Measurements from ENCODE around the gene KIAA1217.

KIAA1217 gene

GRCh38 chr10:24262929-24263590, 54.1 kb downstream of the KIAA1217 start:
- peaks cover 19% of the 10 kb centered on the region; the same call in 1 of the 2 replicates for H3K4me1 ChIP-seq (ENCODE audit: insufficient read depth, low read length)
- H3K27me3 ChIP-seq (ENCODE audit: insufficient read depth, low read length), result no peaks in the 10 kb centered on the region
- no peak overlapping the region for H3K4me3 ChIP-seq (ENCODE audit: low read length)
- peaks cover 4% of the 10 kb centered on the region for H3K36me3 ChIP-seq (ENCODE audit: insufficient read depth, low read length)
- H3K9me3 ChIP-seq (ENCODE audit: insufficient read depth, low read depth, low read length), result no peaks in the 10 kb centered on the region
- no peak overlapping the region for H3K9ac ChIP-seq (ENCODE audit: low read depth, low read length)
- WGBS, result 79% methylated on average over 7 of the region's 7 CpGs
- no peak overlapping the region for H3K27ac ChIP-seq (ENCODE audit: low read depth, low read length)

- 100% methylated on average over 1 of the region's 1 CpG for WGBS
- H3K4me1 ChIP-seq (ENCODE audit: insufficient read depth, low read length), result peaks cover 2% of the 10 kb centered on the region; the same call in 1 of the 2 replicates
- no peak overlapping the region for H3K27ac ChIP-seq (ENCODE audit: low read depth, low read length)
- no peak overlapping the region for H3K9ac ChIP-seq (ENCODE audit: low read depth, low read length)
- H3K27me3 ChIP-seq (ENCODE audit: insufficient read depth, low read length), result no peaks in the 10 kb centered on the region
- H3K9me3 ChIP-seq (ENCODE audit: insufficient read depth, low read depth, low read length), result no peaks in the 10 kb centered on the region
- peaks cover 5% of the 10 kb centered on the region for H3K36me3 ChIP-seq (ENCODE audit: insufficient read depth, low read length)
- no peak overlapping the region for H3K4me3 ChIP-seq (ENCODE audit: low read length)
Observed at GRCh38 chr10:24269476-24269875, 60.5 kb downstream of the KIAA1217 start.

GRCh38 chr10:24272374-24272773, 63.4 kb downstream of the KIAA1217 start:
- no peak overlapping the region for H3K4me3 ChIP-seq (ENCODE audit: low read length)
- H3K9ac ChIP-seq (ENCODE audit: low read depth, low read length), result no peak overlapping the region
- H3K27me3 ChIP-seq (ENCODE audit: insufficient read depth, low read length), result no peaks in the 10 kb centered on the region
- no peaks in the 10 kb centered on the region for H3K9me3 ChIP-seq (ENCODE audit: insufficient read depth, low read depth, low read length)
- no peak overlapping the region for H3K27ac ChIP-seq (ENCODE audit: low read depth, low read length)
- WGBS, result 93% methylated on average over 7 of the region's 7 CpGs
- H3K36me3 ChIP-seq (ENCODE audit: insufficient read depth, low read length), result peaks cover 5% of the 10 kb centered on the region
- H3K4me1 ChIP-seq (ENCODE audit: insufficient read depth, low read length), result no peaks in the 10 kb centered on the region

GRCh38 chr10:24277277-24277676, 68.3 kb downstream of the KIAA1217 start:
- Histone ChIP-seq H3K27ac (ENCODE audit: low read depth, low read length) (no peak overlapping the region), H3K4me1 (ENCODE audit: insufficient read depth, low read length) (no peaks in the 10 kb centered on the region), H3K27me3 (ENCODE audit: insufficient read depth, low read length) (no peaks in the 10 kb centered on the region), H3K4me3 (ENCODE audit: low read length) (no peak overlapping the region), H3K9ac (ENCODE audit: low read depth, low read length) (no peak overlapping the region), H3K36me3 (ENCODE audit: insufficient read depth, low read length) (peaks cover 2% of the 10 kb centered on the region; the same call in 1 of the 2 replicates), H3K9me3 (ENCODE audit: insufficient read depth, low read depth, low read length) (peaks cover 7% of the 10 kb centered on the region; the same call in 1 of the 2 replicates)
- 90% methylated on average over 2 of the region's 3 CpGs for WGBS

- Histone ChIP-seq H3K9ac (ENCODE audit: low read depth, low read length) (no peak overlapping the region), H3K36me3 (ENCODE audit: insufficient read depth, low read length) (peaks cover 2% of the 10 kb centered on the region; the same call in 1 of the 2 replicates)
- WGBS, result 95% methylated on average over 9 of the region's 9 CpGs
Observed at GRCh38 chr10:24277771-24278170, 68.8 kb downstream of the KIAA1217 start.

GRCh38 chr10:24278176-24278889, 69.4 kb downstream of the KIAA1217 start:
- Histone ChIP-seq H3K4me3 (ENCODE audit: low read length) (no peak overlapping the region), H3K27ac (ENCODE audit: low read depth, low read length) (no peak overlapping the region), H3K27me3 (ENCODE audit: insufficient read depth, low read length) (no peaks in the 10 kb centered on the region), H3K4me1 (ENCODE audit: insufficient read depth, low read length) (no peaks in the 10 kb centered on the region), H3K9ac (ENCODE audit: low read depth, low read length) (no peak overlapping the region), H3K36me3 (ENCODE audit: insufficient read depth, low read length) (peaks cover 2% of the 10 kb centered on the region; the same call in 1 of the 2 replicates), H3K9me3 (ENCODE audit: insufficient read depth, low read depth, low read length) (peaks cover 7% of the 10 kb centered on the region; the same call in 1 of the 2 replicates)
- 95% methylated on average over 5 of the region's 5 CpGs for WGBS

More at GRCh38 chr10:24277771-24278170, 68.8 kb downstream of the KIAA1217 start:
- Histone ChIP-seq H3K9me3 (ENCODE audit: insufficient read depth, low read depth, low read length) (peaks cover 7% of the 10 kb centered on the region; the same call in 1 of the 2 replicates), H3K4me1 (ENCODE audit: insufficient read depth, low read length) (no peaks in the 10 kb centered on the region), H3K4me3 (ENCODE audit: low read length) (no peak overlapping the region), H3K27ac (ENCODE audit: low read depth, low read length) (no peak overlapping the region), H3K27me3 (ENCODE audit: insufficient read depth, low read length) (no peaks in the 10 kb centered on the region)

GRCh38 chr10:24279166-24279565, 70.2 kb downstream of the KIAA1217 start:
- Histone ChIP-seq H3K27me3 (ENCODE audit: insufficient read depth, low read length) (no peaks in the 10 kb centered on the region), H3K4me1 (ENCODE audit: insufficient read depth, low read length) (no peaks in the 10 kb centered on the region), H3K9me3 (ENCODE audit: insufficient read depth, low read depth, low read length) (peaks cover 7% of the 10 kb centered on the region; the same call in 1 of the 2 replicates), H3K27ac (ENCODE audit: low read depth, low read length) (no peak overlapping the region), H3K9ac (ENCODE audit: low read depth, low read length) (no peak overlapping the region), H3K36me3 (ENCODE audit: insufficient read depth, low read length) (peaks cover 2% of the 10 kb centered on the region; the same call in 1 of the 2 replicates), H3K4me3 (ENCODE audit: low read length) (no peak overlapping the region)

- H3K36me3 ChIP-seq (ENCODE audit: insufficient read depth, low read length), result peaks cover 14% of the 10 kb centered on the region
- 100% methylated on average over 2 of the region's 4 CpGs for WGBS
Observed at GRCh38 chr10:24287559-24288195, 78.7 kb downstream of the KIAA1217 start.

GRCh38 chr10:24288581-24288980, 79.6 kb downstream of the KIAA1217 start:
- WGBS, result 93% methylated on average over 1 of the region's 1 CpG

More at GRCh38 chr10:24287559-24288195, 78.7 kb downstream of the KIAA1217 start:
- no peak overlapping the region for H3K4me3 ChIP-seq (ENCODE audit: low read length)
- H3K27ac ChIP-seq (ENCODE audit: low read depth, low read length), result no peak overlapping the region
- H3K9me3 ChIP-seq (ENCODE audit: insufficient read depth, low read depth, low read length), result peaks cover 6% of the 10 kb centered on the region
- no peak overlapping the region for H3K9ac ChIP-seq (ENCODE audit: low read depth, low read length)
- H3K27me3 ChIP-seq (ENCODE audit: insufficient read depth, low read length), result no peaks in the 10 kb centered on the region
- peaks cover 9% of the 10 kb centered on the region for H3K4me1 ChIP-seq (ENCODE audit: insufficient read depth, low read length)

GRCh38 chr10:24289235-24289634, 80.3 kb downstream of the KIAA1217 start:
- Histone ChIP-seq H3K27ac (ENCODE audit: low read depth, low read length) (no peak overlapping the region), H3K4me1 (ENCODE audit: insufficient read depth, low read length) (peaks cover 12% of the 10 kb centered on the region), H3K9ac (ENCODE audit: low read depth, low read length) (no peak overlapping the region), H3K4me3 (ENCODE audit: low read length) (no peak overlapping the region), H3K27me3 (ENCODE audit: insufficient read depth, low read length) (no peaks in the 10 kb centered on the region), H3K36me3 (ENCODE audit: insufficient read depth, low read length) (peaks cover 17% of the 10 kb centered on the region), H3K9me3 (ENCODE audit: insufficient read depth, low read depth, low read length) (peaks cover 6% of the 10 kb centered on the region)
- 94% methylated on average over 3 of the region's 3 CpGs for WGBS

More at GRCh38 chr10:24288581-24288980, 79.6 kb downstream of the KIAA1217 start:
- Histone ChIP-seq H3K4me1 (ENCODE audit: insufficient read depth, low read length) (peaks cover 11% of the 10 kb centered on the region), H3K27me3 (ENCODE audit: insufficient read depth, low read length) (no peaks in the 10 kb centered on the region), H3K4me3 (ENCODE audit: low read length) (no peak overlapping the region), H3K27ac (ENCODE audit: low read depth, low read length) (no peak overlapping the region), H3K9ac (ENCODE audit: low read depth, low read length) (no peak overlapping the region), H3K36me3 (ENCODE audit: insufficient read depth, low read length) (peaks cover 16% of the 10 kb centered on the region), H3K9me3 (ENCODE audit: insufficient read depth, low read depth, low read length) (peaks cover 6% of the 10 kb centered on the region)
